BE2C (cell line): ENCODE measurements around the gene ADCY9.

ENCODE experiments used
- DNase-seq: peaks from one replicate; pipeline ENCODE4 v3.0.0-alpha.2; 2020
- H3K27me3 ChIP-seq: fragments of 250-450 bp; sonication (Bioruptor Pico); 2 replicates; pipeline ENCODE4 v1.5.1; 2020; ENCODE audit warnings: mild to moderate bottlenecking
- H3K36me3 ChIP-seq: fragments of 250-450 bp; sonication (Bioruptor Pico); 2 replicates; pipeline ENCODE4 v1.5.1; 2020; ENCODE audit warnings: mild to moderate bottlenecking
- H3K4me1 ChIP-seq: fragments of 250-450 bp; sonication (Bioruptor Pico); 2 replicates; pipeline ENCODE4 v1.5.1; 2020
- H3K4me3 ChIP-seq: 2 replicates; pipeline ENCODE4 v1.5.1; 2011; ENCODE audit warnings: low read depth, low read length
- H3K9me3 ChIP-seq: fragments of 250-450 bp; sonication (Bioruptor Pico); 2 replicates; pipeline ENCODE4 v1.5.1; 2020
- CTCF ChIP-seq: IDR thresholded peaks from 2 replicates; pipeline ENCODE4 v1.5.1; 2012; ENCODE audit warnings: mild to moderate bottlenecking, low read depth, low read length

The ADCY9 gene

GRCh38 chr16:4015275-4016004, 100.8 kb downstream of the ADCY9 start:
- no peaks in the 10 kb centered on the region for H3K36me3 ChIP-seq
- H3K4me1 ChIP-seq = no peaks in the 10 kb centered on the region
- H3K4me3 ChIP-seq = no peak overlapping the region
- DNase-seq = no peak
- H3K27me3 ChIP-seq = no peaks in the 10 kb centered on the region
- TF ChIP-seq CTCF = no peak
- no peaks in the 10 kb centered on the region for H3K9me3 ChIP-seq

GRCh38 chr16:4011940-4012629, 104.2 kb downstream of the ADCY9 start:
- no peaks in the 10 kb centered on the region for H3K36me3 ChIP-seq
- no peaks in the 10 kb centered on the region for H3K9me3 ChIP-seq
- DNase-seq = no peak
- no peak for TF ChIP-seq CTCF
- no peaks in the 10 kb centered on the region for H3K27me3 ChIP-seq
- no peak overlapping the region for H3K4me3 ChIP-seq
- no peaks in the 10 kb centered on the region for H3K4me1 ChIP-seq

GRCh38 chr16:4011225-4011939, 104.9 kb downstream of the ADCY9 start:
- no peaks in the 10 kb centered on the region for H3K9me3 ChIP-seq
- H3K36me3 ChIP-seq = no peaks in the 10 kb centered on the region
- H3K4me1 ChIP-seq = no peaks in the 10 kb centered on the region
- TF ChIP-seq CTCF = no peak
- DNase-seq = no peak
- H3K4me3 ChIP-seq = no peak overlapping the region
- H3K27me3 ChIP-seq = no peaks in the 10 kb centered on the region

GRCh38 chr16:4010225-4011158, 105.8 kb downstream of the ADCY9 start:
- no peaks in the 10 kb centered on the region for H3K36me3 ChIP-seq
- no peak for TF ChIP-seq CTCF
- no peaks in the 10 kb centered on the region for H3K27me3 ChIP-seq
- H3K9me3 ChIP-seq = no peaks in the 10 kb centered on the region
- H3K4me1 ChIP-seq = no peaks in the 10 kb centered on the region
- H3K4me3 ChIP-seq = no peak overlapping the region
- no peak for DNase-seq

GRCh38 chr16:4009177-4009576, 107.1 kb downstream of the ADCY9 start:
- no peak overlapping the region for H3K4me3 ChIP-seq
- H3K27me3 ChIP-seq = no peaks in the 10 kb centered on the region
- H3K4me1 ChIP-seq = no peaks in the 10 kb centered on the region
- DNase-seq = no peak
- no peaks in the 10 kb centered on the region for H3K9me3 ChIP-seq
- TF ChIP-seq CTCF = no peak
- no peaks in the 10 kb centered on the region for H3K36me3 ChIP-seq
